ENCODE measurements around the gene REC114.
"Not testable (repeated sequence)": the region's sequence is repeated elsewhere in the genome, so short reads cannot be mapped to it uniquely, and the experiment has no call there.

REC114 gene

DNA sequence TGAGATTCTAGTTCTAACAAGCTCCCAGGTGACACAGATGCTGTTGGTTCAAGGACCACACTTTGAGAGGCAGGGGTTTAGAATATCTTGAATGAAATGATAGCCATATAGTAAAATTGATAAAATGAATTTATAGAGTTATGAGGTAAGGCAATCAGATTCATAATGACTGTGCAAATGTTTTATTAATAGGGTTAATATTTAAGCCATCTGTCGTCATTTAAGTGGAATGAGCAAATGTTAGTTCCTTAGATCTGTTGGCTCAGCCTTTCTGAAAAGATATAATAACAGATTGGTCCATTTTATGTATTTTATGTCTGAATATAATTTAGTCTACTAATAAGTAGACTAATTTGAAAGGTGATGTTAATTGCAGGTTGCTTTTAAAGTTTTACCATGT, 12.9 kb downstream of the REC114 start:
- DNase-seq, result no peak

DNA sequence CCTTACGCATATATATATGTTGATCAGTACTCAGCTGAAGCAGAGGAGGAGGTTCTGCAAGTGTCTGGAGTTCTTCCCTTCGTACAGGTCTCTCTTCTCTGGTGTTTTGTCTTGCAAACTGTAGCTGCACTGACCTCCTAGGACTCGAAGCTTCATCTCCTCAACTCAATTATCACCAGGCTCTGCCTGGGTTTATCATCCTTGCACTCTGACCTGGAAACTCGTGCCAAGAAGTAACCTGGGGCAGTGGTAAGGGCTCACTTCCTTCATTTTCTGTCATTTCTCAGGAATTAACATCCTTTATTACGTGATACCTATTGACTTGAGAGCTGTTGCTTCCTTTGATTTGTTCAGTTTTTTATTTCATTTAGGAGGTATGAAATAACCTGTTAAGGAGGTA, 14.4 kb downstream of the REC114 start:
- no peak for DNase-seq

DNA sequence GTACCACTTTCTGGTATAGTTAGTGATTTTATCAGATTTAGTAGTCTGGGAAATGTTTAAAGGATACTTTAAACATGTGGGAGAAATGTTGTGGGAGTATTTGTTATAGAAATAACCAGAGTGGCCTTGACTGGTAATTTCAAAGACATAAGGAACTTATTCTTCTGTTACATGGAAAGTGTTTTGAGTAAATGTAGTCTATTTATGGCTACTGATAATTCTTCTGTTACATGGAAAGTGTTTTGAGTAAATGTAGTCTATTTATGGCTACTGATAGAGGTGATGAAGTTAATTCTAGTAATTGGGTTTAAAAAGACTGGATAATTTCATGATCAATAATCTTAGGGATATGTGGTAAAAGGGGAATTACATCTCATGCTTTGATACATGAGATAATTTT, 17.7 kb downstream of the REC114 start:
- DNase-seq, result no peak

DNA sequence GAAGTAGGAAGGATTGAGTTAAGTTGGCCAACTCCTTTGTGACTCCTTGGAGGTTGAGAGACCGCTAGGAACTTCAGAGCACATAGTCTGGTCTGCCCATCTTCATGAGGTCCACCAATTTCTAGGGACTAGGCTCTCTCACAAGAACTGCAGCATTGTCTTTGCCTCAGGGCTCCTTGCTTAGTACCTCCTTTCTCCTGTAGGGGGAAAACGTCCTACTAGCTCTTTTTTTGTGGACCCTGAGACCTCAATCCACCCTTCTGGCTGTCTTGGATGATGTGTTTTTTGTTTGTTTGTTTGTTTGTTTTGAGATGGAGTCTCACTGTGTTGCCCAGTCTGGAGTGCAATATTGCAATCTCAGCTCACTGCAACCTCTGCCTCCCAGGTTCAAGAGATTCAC, 21.6 kb downstream of the REC114 start:
- no peak for DNase-seq

DNA sequence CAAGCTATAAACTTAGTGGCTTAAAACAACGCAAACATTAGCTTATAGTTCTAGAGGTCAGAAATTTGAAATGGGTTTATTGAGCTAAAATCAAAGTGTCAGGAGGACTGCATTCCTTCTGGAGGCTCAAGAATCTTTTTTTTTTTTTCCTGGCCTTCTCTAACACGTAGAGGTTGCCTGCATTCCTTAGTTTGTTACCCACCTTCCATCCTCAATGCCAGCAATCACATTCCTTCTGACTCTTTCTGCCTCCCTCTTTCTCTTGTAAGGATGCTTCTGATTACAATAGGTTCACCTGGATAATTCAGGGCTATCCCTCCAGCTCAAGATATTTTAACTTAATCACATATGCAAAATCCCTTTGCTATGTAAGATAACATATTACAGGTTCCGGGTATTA, 24.8 kb downstream of the REC114 start:
- no peak for DNase-seq

DNA sequence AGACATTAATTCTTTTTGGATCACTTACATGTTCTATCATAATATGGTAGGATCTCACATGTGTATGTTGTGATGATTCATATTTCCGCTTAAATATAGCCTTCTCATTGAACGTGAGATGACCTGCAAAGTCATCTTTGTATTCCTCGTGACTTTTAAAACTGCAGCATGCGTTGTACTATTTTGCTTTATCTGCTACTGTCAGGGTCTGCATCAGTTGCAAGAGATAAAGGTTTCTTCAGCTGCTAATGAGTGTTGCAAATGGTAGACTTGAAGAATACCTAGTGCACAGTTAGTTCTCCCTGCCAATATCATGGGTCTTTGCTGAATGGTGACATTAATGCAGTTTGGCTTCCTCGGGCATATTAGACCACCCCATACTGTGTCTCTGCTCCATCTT, 31.8 kb downstream of the REC114 start:
- no peak for DNase-seq

DNA sequence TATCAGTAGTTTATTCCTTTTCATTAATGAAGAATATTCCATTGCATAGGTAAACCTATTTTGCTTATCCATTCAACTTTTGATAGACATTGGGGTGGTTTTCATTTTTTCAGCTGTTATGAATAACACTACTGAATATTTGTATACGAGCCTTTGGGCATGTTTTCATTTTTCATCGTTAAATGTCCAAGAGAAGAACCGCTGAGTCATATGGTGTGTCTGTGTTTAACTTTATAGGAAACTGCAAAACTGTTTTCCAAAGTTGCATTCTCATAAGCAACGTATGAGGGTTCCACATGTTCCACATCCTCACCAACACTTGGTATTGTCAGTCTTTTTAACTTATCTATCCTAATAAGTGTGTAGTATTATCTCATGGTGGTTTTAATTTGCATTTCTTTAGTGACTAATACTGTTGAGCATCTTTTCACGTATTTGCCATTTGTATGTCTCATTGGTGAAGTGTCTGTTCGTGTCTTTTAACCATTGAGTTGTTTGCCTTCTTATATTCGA, 33.8 kb downstream of the REC114 start:
- DNase-seq, result no peak

DNA sequence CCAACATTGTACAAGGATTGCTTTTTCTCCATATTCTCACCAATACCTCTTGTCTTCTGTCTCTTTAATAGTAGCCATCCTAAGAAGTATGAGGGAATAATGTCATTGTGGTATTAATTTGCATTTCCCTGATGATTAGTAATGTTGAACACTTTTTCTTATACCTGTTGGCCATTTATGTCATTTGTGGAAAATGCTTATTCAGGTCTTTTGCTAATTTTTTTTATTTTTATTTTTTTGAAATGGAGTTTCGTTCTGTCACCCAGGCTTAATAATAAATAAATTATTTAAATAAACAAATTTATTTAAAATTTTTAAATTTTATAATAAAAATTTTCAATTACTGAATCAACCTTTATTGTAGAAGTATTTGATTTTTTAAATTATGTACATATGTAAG, 37.1 kb downstream of the REC114 start:
- no peak for DNase-seq

DNA sequence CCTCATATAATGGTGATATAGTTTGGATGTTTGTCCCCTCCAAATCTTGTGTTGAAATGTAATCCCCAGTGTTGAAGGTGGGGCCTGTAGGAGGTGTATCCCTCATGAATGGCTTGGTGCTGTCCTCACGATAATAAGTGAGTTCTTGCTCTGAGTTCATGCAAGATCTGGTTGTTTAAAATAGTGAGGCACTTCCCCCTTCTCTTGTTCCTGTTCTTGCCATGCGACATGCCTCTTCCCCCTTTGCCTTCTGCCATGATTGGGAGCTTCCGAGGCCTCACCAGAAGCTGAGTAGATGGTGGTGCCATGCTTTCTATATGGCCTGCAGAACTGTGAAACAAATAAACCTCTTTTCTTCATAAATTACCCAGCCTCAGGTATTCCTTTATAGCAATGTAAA, 39.2 kb downstream of the REC114 start:
- DNase-seq, result no peak

DNA sequence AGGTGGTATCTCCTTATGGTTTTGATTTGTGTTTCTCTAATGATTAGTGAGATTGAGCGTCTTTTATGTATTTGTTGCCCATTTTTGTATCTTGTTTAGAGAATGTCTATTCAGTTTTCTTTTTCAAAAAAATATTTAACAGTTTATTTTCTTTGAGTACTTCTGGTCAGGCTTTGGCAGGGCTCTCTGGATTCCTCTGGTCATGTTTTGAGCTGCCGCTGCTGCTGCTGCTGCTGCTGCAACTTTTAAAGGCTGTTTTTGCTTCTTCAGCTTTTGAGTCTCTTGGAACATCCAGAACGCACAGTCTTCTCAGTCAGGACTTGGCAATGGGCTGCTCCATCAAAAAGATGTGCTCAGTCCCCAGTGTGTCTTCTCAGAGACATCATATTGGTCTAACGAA, 40.1 kb downstream of the REC114 start:
- DNase-seq, result no peak

DNA sequence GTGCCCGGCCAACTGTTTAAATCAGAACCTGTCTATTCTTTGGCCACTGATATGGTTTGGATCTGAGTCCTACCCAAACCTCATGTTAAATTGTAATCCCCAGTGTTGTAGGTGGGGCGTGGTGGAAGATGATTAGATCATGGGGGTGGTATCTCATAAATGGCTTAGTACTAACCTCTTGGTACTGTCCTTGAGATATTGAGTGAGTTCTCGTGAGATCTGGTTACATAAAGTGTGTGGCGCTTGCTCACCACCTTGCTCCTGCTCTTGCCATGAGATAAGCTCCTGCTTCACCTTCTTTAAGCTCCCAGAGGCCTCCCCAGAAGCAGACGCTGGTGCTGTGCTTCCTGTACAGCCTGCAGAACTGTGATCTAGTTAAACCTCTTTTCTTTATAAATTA, 42.4 kb downstream of the REC114 start:
- DNase-seq, result no peak

DNA sequence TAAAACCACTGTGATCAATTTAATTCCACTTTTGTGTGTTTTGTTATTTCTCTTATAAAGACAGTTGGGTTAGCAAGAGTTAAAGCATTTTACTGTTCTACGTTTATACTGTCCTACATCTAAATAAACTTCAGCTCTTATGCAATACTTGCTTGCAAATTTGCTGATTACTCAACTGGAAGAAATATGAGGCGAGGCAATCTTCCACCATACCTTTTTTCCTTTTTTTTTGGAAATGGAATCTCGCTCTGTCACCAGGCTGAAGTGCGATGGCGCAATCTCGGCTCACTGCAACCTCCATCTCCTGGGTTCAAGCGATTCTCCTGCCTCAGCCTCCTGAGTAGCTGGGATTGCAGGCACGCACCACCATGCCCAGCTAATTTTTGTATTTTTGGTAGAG, 42.9 kb downstream of the REC114 start:
- not testable (repeated sequence) for DNase-seq

DNA sequence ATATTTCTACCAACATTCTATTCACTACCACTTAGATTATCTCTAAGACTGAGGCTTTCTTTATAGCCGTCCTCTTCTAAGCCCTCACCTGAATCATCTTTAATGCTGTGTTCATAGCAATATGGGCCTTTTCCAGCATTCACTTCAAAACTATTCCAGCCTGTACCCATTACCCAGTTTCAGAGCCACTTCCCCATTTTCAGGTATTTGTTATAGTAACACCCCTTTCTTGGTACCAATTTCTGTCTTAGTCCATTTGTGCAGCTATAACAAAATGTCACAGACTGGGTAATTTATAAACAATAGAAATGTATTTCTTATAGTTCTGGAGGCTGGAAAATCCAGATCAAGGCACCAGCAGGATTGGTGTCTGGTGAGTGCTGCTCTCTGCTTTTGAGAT, 45.7 kb downstream of the REC114 start:
- DNase-seq, result no peak

DNA sequence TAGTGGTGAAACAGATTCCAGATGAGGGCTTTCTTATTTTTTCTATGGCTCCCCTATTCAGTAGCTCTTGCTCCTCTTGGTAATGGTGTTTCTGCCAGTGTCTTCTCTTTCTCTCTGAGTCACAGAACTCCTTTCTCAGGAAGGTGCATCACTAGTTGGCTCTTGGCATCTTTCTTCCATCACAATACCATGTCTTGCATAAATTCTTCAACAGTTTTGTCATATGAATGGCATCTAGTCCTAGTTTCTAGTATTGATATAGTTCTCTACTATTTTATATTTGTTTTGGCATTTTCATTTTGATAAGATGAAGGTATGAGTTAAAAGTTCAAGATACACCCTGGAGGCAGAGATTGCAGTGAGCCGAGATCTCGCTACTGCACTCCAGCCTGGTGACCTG, 51.0 kb downstream of the REC114 start:
- no peak for DNase-seq

DNA sequence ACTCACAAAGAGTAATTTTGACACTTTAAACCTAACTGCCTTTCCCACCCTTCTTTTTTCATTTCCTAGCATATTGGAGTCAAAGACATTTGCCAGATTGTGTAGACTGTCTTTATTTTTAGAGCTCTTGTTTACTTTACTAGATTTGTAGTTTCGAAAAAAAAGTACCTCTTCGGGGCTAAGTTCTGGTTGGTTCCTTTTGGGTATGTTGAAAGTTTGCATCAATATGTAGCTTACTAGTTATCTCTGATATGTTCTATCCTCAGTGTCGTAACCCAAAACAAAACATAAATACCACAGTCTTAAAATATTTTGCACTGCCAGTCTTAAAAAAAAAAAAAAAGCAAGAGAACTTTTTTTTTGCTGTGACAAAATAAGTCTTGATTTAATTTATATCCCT, 52.2 kb downstream of the REC114 start:
- DNase-seq, result no peak

DNA sequence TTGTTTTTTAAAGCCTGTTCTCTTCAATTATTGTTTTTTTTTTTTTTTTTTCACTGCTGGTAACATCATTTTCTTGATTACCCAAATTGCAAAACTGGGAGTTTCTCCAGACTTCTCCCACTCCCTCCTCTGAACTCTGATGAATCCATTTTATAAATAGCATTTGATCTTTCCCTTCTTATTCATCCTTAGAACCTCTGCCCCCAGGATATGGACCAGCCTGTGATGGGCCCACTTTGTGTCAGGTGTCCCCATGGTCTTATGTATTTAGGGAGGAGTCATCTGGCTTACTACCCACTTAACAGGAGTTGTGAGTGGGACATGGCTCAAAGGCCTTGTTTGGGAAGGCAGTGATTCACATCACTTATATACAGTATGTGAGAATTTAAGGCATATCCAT, 57.7 kb downstream of the REC114 start:
- no peak for DNase-seq

DNA sequence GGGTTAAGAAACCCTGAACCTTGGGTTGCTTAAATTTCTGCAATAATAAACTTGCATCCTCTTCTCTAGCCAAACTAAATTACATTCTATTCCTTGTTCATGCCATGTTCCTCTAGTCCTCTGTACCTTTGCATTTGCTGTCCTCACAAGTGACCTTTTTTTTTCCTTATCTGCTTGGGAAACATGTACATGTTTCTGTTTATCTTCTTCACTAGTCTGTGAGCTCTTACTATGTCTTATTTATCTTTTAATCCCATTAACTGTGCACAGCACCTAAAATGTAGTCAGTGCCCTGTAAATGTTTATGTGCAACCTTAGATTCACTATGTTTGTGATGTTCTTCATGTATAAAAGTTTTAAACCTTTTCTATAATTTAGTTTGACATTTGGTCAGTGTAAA, 61.9 kb downstream of the REC114 start:
- no peak for DNase-seq

DNA sequence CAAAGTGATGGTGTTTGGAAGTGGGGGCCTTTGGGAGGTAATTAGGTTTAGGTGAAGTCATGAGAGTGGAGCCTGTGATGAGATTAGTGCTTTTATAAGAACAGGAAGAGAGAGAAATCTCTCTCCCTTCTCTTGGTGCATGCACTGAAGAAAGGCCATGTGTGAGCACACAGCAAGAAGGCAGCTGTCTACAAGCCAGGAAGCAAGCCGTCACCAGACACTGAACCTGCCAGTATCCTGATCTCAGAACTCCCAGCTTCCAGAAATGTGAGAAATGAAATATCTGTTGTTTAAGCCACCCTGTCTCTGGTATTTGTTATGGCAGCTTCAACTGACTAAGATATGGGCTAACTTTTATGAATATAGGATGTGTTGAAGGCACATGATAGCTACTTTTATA, 72.6 kb downstream of the REC114 start:
- DNase-seq, result no peak

DNA sequence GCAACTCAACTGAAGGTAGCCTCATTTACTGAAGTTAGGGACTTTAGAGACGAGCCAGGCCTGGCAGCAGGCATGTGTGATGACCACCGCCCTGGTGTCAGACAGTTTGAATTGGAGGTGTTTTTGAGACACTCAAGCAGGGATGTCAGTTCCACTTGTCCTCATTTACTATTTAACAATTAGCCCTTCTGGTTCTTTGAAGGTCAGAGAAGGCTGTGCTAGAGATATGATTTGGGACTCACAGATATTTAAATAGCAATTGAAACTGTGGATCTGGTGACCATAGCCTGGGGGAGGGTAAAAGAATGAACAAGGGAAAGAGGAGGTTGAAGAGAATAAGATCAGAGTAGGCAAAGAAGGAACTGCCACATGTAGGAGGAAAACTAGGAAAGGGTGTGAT, 74.6 kb downstream of the REC114 start:
- DNase-seq, result no peak

DNA sequence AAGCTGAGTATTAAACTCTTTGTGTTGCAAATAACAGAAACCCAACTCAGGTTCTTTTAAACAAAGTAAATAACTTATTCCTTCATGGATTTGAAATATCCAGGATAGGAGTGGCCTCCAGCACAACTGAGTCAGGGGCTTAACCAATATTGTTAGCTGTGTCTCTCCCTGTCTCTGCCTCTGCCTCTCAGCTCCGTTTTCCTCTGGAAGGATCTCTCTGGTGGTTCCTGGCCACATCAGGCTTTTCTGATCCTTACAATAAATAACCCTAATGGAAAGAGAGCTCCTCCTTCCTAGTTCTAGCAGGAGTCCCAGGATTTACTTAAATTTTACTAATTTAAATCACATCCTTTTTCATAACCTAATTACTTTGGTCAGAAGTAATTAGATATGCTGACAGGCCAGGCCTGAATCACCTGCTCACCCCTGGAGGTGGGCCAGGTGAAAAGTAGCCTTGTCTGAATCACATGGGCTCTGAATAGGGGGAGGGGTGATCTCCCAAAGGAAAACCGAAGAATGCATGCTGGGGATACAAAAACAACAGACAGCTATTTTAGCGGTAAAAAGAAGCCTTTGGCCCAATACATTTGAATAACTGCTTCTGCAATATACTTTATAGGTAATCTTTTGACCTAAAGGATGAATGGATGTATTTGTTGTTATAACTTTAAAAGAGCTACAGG, 75.4 kb downstream of the REC114 start:
- DNase-seq, result no peak

DNA sequence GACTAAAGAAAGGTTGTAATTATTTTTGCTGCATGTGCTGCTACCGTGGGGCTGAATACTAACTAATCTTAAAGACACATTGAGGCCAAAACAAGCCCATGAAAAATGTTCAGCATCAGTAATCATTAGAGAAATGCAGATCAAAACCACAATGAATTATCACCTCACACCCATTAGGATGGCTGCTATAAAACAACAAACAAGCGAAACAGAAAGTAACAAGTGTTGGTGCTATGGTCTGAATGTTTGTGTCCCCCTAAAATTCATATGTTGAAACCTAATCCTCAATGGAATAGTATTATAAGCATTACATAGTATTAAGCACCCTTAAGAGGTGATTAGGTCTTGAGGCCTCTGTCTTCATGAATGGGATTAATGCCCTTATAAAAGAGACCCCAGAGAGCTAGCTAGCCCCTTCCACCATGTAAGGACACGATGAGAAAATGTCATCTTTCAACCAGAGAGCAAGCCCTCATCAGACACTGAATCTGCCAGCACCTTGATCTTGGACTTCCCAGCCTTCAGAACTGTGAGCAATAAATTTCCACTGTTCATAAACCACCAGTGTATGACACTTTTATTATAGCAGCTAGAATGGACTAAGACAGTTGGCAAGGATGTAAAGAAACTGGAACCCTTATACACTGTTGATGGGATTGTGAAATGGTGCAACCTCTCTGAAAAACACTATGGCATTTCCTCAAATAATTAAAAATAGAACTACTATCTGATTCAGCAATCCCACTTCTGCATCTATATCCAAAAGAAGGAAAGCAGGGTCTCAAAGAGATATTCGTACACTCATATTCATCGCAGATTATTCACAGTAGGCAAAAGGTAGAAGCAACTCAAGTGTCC, 76.1 kb downstream of the REC114 start:
- DNase-seq, result no peak

DNA sequence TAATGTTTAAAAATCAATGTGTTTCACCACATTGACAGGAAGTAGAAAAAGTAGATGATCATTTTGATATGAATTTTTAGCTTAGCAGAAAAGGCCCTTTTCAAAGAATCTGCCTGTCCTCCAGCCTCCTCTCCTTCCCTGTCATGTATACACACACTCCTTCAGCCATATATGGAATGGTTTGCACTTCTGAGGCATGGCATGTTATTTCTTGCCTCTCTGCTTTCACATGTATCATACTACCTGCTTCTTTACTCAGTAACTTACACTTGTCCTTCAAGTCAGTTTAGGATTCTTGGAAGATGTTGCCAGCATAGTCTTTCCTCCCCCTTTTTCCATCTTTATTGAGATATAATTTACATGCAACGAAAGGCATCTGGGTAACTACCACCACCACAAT, 79.0 kb downstream of the REC114 start:
- no peak for DNase-seq

DNA sequence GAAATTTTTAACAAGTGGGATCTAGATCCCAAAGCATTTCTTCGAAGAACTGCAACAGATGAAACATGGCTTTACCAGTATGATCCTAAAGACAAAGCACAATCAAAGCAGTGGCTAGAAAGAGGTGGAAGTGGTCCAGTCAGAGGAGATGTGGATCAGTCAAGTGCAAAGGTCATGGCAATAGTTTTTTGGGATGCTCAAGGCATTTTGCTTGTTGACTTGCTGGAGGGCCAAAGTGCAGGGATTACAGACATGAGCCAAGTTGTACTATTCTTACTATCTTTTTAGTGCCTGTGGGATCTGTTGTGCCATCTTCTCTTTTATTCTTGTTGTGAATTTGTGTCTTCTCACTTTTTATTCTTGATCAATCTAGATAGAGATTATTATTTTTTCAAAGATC, 82.0 kb downstream of the REC114 start:
- no peak for DNase-seq

Data from anterior cingulate cortex (tissue), 58 donors.